NCI-H510A (cell line): Measurements from ENCODE around the gene SCARB1.

Experiments
- DNase-seq: peaks from one replicate; lab custom pipeline; 2025; lab: John Stamatoyannopoulos, UW

SCARB1 gene

DNA sequence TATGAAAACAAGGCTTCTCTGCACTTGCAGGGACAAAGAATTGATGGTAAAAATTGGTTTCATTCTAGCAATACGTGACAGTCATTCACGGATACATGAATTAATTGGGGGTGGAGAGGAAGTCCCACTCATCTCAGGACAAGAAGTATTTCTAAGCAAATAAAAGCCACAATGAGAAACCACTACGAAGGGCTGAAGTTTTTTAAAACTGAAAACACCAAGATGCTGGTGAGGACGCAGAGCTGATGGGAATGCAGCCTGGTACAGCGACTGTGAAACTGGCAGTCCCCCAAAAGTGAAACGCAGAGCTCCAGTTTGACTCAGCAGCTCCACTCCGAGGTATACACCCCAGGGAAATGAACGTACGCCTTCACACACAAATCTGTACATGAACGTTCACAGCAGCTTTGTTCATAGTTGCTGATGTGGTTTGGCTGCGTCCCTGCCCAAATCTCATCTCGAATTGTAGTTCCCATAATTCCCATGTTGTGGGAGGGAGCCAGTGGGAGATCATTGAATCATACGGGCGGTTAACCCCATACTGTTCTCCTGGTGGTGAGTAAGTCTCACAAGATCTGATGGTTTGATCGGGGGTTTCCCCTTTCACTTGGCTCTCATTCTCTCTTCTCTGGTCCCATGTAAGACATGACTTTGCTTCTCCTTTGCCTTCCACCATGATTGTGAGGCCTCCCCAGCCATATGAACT lies 89.0 kb downstream of the SCARB1 start:
- DNase-seq, result no peak

DNA sequence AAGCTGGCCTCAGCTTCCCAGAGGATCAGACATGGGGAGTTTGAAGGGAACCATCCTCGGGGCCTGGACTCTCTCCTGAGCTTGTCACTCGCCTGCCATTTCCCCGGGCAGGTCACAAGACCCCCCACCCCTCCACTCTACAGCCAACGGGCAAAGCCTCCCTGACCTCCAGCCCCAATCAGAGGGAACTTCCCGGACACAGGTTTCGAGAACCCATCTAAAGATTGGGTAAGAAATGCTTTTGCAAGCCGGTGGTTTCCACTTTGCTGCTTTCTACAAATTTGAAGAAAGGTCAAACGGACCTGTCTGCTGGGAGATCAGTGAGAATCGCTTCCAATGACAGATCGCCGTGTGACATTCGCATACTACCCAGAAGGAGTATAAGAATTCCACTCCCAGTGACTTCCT lies 89.6 kb downstream of the SCARB1 start:
- no peak for DNase-seq

DNA sequence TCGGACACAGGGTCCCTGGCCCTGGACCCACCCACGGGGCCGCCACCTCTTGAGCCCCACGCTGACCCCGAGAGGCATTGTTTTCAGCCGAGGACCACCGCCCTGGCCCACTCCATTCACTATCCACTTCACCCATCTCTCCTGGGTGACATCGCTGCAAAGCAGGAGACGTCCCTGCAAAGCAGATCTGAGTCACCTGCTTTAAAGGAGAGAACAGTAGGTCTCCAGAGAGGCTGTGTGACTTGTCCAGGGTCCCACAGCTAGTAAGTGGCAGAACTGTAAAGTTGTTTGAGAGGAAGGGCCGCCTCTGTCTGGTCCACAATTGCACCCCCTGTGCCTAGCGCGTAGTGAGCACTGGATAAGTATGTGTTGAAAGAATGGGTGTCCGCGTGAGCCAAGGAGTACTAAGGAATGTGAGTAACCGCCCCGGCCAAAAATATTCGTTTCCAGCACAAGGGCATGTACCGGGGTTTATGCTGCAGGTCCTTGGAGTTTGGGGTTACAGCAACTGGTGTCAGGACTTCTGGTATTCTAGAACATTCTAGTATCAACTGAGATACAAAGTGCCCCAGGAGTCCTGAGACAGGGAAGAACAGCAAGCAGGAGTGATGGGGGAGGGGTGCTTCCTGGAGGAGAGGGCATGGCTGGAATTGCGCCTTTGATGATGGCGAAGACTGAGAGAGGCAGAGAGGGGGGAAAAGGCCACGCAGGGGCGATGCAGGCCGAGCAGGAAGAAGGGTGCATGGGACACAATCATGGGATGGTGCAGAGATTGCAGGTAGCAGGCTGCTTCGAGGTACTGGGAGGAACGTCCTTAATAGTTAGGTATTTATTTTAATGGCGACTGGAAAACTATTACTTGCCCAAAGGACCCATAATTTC lies 91.1 kb downstream of the SCARB1 start:
- DNase-seq, result no peak

DNA sequence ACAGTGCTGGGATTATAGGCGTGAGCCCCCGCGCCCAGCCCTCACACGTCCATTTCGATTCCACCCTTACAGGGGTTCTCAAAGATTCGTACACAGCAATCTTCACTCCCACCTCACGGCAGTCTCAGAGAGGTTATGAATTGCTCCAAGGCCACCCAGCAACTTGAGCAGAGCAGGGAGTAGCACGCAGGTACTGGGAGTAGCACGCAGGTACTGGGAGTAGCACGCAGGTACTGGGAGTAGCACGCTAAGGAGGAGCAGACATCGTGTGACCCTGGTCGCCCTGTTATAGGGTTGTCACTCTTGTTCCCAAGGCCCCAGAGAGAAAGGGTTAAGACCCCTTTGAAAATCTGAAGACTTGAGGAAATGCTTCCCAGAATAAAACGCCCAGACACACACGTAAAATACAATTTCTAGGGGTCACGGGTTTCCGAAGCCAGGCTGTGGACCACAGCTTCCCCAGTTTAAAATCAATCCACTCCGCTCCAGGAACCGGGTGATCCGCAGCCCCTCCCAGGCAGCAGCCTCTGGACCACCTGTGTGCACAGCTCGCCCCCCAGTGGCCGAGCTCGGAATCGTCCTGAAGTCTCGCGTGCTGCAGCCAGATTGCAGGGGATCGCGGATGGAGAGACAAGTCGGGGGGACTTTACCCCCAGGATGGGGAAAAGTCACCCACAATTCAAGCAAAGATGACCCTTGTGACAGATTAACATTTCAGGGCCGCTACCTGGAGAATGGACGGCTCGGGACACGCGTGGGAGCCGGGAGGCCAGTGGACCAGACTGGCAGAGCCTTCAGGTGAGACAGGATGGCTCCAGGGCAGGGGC lies 92.0 kb downstream of the SCARB1 start:
- peak; percentile 39 for DNase-seq

GRCh38 chr12:124770728-124771127 lies 92.9 kb downstream of the SCARB1 start:
- no peak for DNase-seq

DNA sequence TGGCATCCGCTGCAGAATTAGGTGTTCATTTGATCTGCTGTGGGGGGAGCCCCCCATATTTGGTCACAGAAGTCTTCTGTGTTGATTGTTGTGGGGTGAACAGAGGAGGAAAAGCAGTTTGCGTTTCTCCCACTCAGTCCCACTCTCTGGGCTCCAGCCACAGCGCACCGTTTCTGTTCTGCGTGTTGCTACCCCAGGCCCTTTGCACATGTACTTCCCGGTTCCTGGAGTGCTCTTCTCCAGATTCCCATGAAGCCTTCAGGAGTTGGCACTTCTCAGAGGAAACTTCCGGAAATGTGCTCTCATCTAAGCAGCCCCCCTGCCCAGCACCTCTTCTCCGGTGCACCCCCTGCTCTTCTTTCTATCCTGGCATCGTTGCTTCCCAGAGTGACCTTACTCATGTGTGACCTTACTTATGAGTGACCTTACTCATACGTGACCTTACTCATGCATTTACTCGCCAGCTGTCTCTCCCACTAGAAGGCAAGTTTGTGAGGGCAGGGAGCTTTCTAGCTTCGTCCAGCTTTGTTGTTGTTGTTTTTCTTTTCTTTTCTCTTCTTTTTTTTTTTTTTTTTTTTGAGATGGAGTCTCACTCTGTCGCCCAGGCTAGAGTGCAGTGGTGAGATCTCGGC lies 93.7 kb downstream of the SCARB1 start:
- DNase-seq, result no peak

GRCh38 chr12:124769163-124769530 lies 94.5 kb downstream of the SCARB1 start:
- no peak for DNase-seq

GRCh38 chr12:124768452-124769162 lies 95.1 kb downstream of the SCARB1 start:
- no peak for DNase-seq

GRCh38 chr12:124767066-124767821 lies 96.4 kb downstream of the SCARB1 start:
- DNase-seq, result peak; percentile 29

GRCh38 chr12:124766727-124767065 lies 97.0 kb downstream of the SCARB1 start:
- no peak for DNase-seq

DNA sequence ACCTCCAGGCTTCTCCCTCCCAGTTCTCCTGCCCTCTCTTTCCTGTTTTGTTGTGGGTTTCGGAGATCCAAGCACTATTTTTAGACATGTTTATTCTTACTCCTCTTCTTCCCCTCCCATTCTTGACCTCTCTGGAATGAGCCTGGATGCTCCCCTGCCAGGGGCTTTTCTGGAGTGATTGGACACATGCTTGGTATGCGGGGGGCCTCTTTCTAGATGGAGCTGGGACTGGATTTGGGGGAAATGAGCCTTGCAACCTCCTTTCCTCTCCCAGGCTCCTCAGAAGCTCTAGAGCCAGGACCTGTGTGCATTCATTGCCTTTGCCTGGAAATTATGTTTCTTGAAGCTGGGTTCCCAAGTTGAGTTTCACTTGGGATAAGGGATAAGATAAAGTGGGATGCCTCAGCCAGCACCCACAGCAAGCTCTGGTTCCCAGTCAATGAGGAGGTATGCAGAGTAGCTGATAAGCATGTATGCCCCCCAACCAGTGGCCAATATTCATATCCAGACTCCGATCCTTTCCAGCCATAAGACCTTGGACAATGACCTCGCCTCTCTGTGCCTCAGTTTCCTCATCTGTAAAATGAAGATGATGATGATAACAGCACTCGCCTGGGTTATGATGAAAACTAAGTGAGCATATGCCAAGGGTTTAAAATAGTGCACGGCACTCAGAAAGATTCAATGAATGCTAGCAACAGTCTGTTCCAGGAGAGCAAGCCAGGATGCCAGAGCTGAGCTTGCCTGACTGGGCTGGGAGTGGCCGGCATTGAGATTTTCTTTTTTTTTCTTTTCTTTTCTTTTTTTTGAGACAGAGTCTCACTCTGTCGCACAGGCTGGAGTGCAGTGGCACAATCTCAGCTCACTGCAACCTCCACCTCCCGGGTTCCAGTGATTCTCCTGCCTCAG lies 97.8 kb downstream of the SCARB1 start:
- DNase-seq, result no peak

DNA sequence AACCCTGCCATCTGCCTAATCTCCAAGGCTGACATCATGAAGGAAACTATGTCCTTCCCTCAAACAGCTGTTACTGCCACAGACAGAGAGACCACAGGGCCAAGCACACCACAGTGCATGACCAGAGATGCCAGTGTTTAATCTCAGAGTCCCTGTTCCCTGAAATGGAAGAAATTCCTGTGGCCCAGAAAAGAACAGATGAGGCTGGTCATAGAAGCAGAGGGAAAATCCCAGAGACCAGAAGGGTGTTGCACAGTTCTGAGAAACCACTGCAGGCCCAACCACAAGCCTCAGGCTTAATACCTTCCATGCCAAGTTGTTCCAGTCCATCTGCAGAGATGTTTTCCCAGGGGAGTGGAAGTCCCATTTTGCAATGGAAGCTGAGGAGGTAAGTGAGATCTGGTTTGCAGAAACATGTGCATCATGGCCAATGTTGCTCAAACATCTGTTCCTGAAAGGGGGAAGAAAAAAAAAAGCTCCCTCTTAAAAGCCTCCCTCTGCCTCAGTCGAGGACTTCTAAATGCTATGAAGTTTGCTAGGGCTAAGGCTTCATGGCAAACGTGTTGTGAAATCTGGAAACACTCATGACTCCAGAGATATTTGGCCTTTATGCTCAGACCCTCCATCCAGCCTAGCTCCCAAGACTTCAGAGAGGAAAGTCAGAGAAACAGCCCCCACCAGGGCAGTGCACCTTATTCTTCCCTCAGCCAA lies 98.6 kb downstream of the SCARB1 start:
- DNase-seq, result no peak

DNA sequence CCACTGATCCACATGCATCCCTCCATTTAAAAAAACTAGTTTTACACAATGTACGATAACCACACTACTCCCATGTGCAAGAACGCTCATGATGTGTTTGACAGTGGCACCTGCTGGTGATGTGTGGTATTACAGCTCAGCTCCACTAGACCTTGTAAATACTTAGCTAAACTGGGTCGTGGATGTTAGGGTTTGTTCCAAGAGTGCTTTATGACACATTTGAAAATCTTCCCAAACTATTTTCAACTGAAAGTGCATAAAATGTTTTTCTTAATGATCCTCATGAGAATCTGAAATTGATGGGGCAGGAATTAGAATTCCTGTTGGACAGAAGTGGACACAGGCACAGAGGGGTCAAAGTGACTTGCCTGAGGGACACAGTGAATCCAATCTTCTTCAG lies 99.2 kb downstream of the SCARB1 start:
- no peak for DNase-seq

DNA sequence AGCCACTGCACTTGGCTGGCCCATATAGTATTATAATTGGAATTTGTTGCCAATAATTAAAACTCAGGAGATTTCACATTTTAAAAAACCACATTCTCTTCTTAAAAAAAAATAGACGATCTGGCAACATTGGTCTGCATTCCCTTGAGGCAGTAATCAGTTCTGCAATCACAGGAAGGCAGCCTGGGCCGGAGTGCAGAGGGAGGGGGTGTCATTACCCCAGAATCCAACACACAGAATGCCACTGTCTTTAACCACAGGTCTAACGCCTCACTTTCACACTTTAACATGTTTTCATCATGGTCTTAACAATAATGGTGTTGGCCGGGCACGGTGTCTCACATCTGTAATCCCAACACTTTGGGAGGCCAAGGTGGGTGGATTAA lies 100.1 kb downstream of the SCARB1 start:
- no peak for DNase-seq

- DNase-seq, result no peak
These were observed 100.7 kb downstream of the SCARB1 start for GRCh38 chr12:124762791-124763593.

GRCh38 chr12:124762384-124762783 lies 101.3 kb downstream of the SCARB1 start:
- no peak for DNase-seq

GRCh38 chr12:124761871-124762270 lies 101.8 kb downstream of the SCARB1 start:
- no peak for DNase-seq

DNA sequence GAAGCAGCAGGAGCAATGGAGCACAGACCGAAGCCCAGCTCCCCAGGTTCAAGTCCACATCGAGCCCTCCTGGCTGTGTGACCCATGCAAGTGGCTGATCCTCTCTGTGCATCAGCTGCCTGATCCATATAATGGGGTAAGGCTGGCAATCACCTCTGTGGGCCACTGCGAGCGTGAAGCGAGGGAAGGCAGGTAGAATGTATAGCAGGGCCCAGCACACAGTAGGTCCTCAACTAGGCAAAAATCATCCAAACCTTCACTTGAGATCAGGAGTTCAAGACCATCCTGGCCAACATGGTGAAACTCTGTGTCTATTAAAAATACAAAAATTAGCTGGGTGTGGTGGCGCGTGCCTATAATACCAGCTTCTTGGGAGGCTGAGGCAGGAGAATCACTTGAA lies 102.6 kb downstream of the SCARB1 start:
- no peak for DNase-seq
